HepG2 (cell line): ENCODE results near the gene AS3MT. TPM values are rescaled to one million over a fixed set of nuclear protein-coding genes. Genes with fewer than 3 reads are reported as not detected.

Source experiments
- ARID5B ChIP-seq: IDR thresholded peaks from 2 replicates; pipeline ENCODE4 v1.4.0; 2020; ENCODE audit warnings: mild to moderate bottlenecking, missing genetic modification reagents
- DZIP1 ChIP-seq: sonication (generic); formaldehyde crosslinking; IDR thresholded peaks from 2 replicates; pipeline ENCODE4 v1.5.0; 2020; ENCODE audit warnings: mild to moderate bottlenecking, missing genetic modification reagents
- E2F5 ChIP-seq: sonication (generic); formaldehyde crosslinking; conservative IDR thresholded peaks from 2 replicates; pipeline ENCODE4 v1.4.0; 2020; ENCODE audit warnings: missing genetic modification reagents
- ELF3 ChIP-seq: IDR thresholded peaks from 2 replicates; pipeline ENCODE4 v1.6.1; 2016; ENCODE audit warnings: missing genetic modification reagents, missing compliant biosample characterization
- ELK4 ChIP-seq: sonication (generic); formaldehyde crosslinking; IDR thresholded peaks from 2 replicates; pipeline ENCODE4 v1.9.0; 2021; ENCODE audit warnings: missing genetic modification reagents, borderline replicate concordance
- KAT8 ChIP-seq: IDR thresholded peaks from 2 replicates; pipeline ENCODE4 v1.6.1; 2016; ENCODE audit warnings: missing genetic modification reagents, missing compliant biosample characterization
- LCORL ChIP-seq, 2 experiments: fragments of 450-650 bp in 1 of 2; sonication (generic) in 1 of 2; formaldehyde crosslinking in 1 of 2; IDR thresholded peaks; 2 replicates each; pipeline versions ENCODE4 v1.5.0 to v1.6.1; 2017 to 2020; ENCODE audit warnings: antibody characterized with exemption in 1 of 2, missing genetic modification reagents in 1 of 2
- MLX ChIP-seq: IDR thresholded peaks from 2 replicates; pipeline ENCODE4 v1.6.1; 2016
- SKI ChIP-seq: fragments of 450-650 bp; IDR thresholded peaks from one replicate; pipeline ENCODE4 v1.6.1; 2018; ENCODE audit warnings: mild to moderate bottlenecking; ENCODE audit not compliant: partially characterized antibody
- SRF ChIP-seq: IDR thresholded peaks from 2 replicates; pipeline ENCODE4 v1.6.1; 2011; ENCODE audit warnings: mild to moderate bottlenecking, low read depth, low read length, moderate library complexity
- ZKSCAN8 ChIP-seq: IDR thresholded peaks from 2 replicates; pipeline ENCODE4 v1.6.1; 2016; ENCODE audit warnings: borderline replicate concordance, missing genetic modification reagents, missing compliant biosample characterization
- ZNF124 ChIP-seq: sonication (generic); formaldehyde crosslinking; IDR thresholded peaks from 2 replicates; pipeline ENCODE4 v1.4.0; 2020; ENCODE audit warnings: missing genetic modification reagents
- ZNF317 ChIP-seq: sonication (generic); formaldehyde crosslinking; IDR thresholded peaks from 2 replicates; pipeline ENCODE4 v1.5.0; 2020; ENCODE audit warnings: mild to moderate bottlenecking, missing genetic modification reagents
- ZNF687 ChIP-seq: sonication (generic); formaldehyde crosslinking; IDR thresholded peaks from 2 replicates; pipeline ENCODE4 v1.5.1; 2020; ENCODE audit warnings: mild to moderate bottlenecking, missing genetic modification reagents, moderate library complexity
- ZNF790 ChIP-seq: sonication (generic); formaldehyde crosslinking; IDR thresholded peaks from 2 replicates; pipeline ENCODE4 v1.8.0; 2022; ENCODE audit warnings: missing genetic modification reagents, mild to moderate bottlenecking, borderline replicate concordance
- polyA plus RNA-seq, 8 experiments: library from polyadenylated mRNA; depleted of rRNA in 3 of 8; stranded (reverse) in 7 of 8; unstranded in 1 of 8; fragments of >200 nt; fragmentation: Illumina TruSeq in 4 of 8; extraction: Trizol in 4 of 8; gene quantifications; 2 replicates each; pipeline versions ENCODE4 v1.2.1 to v1.2.3, GENCODE V29; 2011 to 2016; ENCODE audit warnings: low read depth in 4 of 8, missing spikeins in 1 of 8, mixed read lengths in 1 of 8; ENCODE audit not compliant: insufficient read depth in 1 of 8
- total RNA-seq, 5 experiments: library from RNA; depleted of rRNA; stranded (reverse); fragments of >200 nt; fragmentation: Illumina TruSeq; extraction: Trizol; gene quantifications; 2 replicates each; pipeline ENCODE4 v1.2.3, GENCODE V29; 2016; ENCODE audit warnings: low read depth in 1 of 5

The AS3MT gene
- total and polyA plus RNA-seq, 2 of the 13 experiments (the other 11 are each of a cell fraction or from before 2014, with no cell fraction given): 8.7 to 17.4 TPM

GRCh38 chr10:102850025-102850518 lies 19.2 kb upstream of the AS3MT start (continued):
- TF ChIP-seq ZNF687 (CRISPR knock-in tag) (peak; percentile 14; the same call in 1 of the 2 replicates), LCORL (IDR thresholded peaks at IDR 0.05) (no peak), LCORL (CRISPR knock-in tag; IDR thresholded peaks at IDR 0.05) (peak; percentile 72; the same call in 1 of the 2 replicates), SKI (peak; percentile 82), ZNF317 (0 out of 2 replicates have a peak, but pooled peaks have one; percentile 16), E2F5 (no peak), SRF (no peak), MLX (CRISPR knock-in tag) (peak; percentile 95), ARID5B (CRISPR knock-in tag) (peak; percentile 95), ZNF790 (no peak), ZKSCAN8 (CRISPR knock-in tag) (peak; percentile 50; the same call in 1 of the 2 replicates), ELF3 (CRISPR knock-in tag) (peak; percentile 92), ELK4 (CRISPR knock-in tag) (no peak), ZNF124 (CRISPR knock-in tag) (no peak; the same call in 1 of the 2 replicates), KAT8 (CRISPR knock-in tag) (peak; percentile 85), DZIP1 (CRISPR knock-in tag) (no peak)
